ENCODE data around the gene FARSA.
"Not testable (repeated sequence)": the region's sequence is repeated elsewhere in the genome, so short reads cannot be mapped to it uniquely, and the experiment has no call there.

The FARSA gene

DNA sequence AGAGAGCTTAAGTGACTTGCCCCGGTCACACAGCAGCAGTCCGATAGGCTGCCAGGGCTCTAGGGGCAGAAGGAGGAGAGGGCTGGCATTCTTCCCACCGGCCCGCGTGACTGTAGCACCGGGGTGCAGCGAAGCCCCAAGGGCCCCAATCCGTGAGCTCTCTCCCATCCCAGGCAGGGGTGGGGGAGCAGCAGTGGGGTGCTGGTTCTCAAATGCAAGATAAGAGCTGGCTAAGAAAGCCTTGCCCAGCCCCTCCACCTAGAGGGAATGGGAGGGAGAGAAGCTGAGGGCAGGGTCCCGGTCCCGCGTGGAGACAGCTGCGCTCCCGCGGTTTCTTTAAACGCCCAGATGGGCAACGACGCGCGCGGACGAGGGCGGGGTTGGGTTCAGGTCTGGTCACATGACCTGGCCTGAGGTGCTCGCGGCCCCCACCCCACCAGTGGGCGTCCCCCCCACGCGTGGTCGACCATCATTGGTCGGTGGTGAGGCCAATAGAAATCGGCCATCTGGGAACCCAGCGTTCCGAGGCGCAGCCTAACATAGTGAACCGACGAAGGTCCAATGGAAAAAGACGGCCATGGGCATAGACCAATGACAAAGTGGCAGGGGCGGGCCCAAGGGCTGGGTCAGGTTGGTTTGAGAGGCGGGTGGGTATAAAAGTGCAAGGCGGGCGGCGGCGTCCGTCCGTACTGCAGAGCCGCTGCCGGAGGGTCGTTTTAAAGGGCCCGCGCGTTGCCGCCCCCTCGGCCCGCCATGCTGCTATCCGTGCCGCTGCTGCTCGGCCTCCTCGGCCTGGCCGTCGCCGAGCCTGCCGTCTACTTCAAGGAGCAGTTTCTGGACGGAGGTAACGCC is 4.6 kb upstream of the FARSA start, which contains the start of gene CALR:
TSS of gene CALR (plus strand) at position 683 of the 852 bp plus-strand sequence. CDS start at position 754, 71 bp downstream.
- DNase-seq (ENCODE audit: low read depth in 2 of 2): peak; percentile 99

DNA sequence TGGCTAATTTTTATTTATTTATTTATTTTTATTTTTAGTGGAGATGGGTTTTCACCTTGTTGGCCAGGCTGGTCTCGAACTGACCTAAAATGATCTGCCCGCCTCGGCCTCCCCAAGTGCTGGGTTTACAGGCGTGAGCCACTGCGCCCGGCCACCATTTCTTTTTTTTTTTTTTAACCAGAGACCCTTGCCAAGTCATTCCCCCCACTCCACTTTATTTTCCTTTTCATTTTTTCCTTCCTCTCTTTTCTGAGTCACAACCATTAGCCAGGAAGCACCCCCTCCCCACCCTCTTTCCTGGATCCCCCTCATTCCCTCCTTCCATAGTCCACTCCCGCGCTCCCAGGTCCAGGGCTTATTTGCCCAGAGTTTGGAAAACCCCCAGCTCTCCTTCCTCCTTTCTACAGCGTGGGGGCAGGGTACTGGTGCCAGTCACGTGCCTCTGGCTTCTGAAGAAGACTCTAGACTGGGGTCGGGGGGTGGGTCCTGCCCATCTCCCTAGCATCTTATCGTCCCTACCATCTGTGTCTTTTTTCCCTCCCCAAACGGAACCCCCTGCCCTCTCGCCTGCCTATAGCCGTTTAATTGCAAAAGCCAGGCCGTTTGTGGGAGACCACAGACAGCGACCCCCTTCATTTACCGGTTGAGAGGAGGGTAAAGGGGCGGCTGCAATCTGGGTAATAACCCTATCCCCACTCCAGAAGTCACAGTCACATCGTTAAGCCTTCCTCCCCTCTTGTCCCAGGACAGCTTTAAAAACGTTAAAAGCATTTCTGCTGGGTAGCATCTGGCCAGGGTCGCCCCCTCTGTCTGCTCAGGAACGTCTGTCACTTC is 3.8 kb upstream of the FARSA start:
- no peak for DNase-seq (ENCODE audit: low read depth in 2 of 2)

DNA sequence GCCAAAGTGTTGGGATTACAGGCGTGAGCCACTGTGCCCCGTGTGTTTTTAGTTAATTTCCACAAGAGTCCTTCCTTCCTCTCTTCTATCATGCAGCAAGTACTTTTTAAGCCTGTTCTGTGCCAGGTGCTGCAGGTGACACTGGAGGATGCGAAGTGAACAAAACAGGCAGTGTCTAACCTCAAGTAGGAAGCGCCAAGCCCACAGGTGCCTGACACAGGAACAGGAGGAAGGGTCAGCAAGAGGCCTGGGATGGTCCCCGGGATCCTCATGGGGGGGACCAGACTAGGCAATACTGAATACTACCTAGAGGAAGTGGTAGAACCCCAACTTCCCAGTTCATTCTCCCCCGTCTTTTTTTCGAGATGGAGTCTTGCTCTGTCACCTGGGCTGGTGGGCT is 3.1 kb upstream of the FARSA start:
- DNase-seq (ENCODE audit: low read depth in 2 of 2): no peak

DNA sequence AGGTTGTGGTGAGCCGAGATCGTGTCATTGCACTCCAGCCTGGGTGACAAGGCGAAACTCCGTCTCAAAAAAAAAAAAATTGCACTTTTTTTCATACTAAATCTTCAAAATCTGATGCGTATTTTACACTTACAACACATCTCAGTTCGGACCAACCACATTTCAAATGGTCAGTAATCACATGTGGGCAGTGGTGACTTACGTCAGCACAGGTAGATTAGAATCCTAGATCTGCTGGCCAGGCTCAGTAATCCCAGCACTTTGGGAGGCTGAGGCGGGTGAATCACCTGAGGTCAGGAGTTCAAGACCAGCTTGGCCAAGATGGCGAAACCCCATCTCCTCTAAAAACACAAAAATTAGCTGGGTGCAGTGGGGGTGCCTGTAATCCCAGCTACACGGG is 1.6 kb upstream of the FARSA start:
- no peak for DNase-seq (ENCODE audit: low read depth in 2 of 2)

DNA sequence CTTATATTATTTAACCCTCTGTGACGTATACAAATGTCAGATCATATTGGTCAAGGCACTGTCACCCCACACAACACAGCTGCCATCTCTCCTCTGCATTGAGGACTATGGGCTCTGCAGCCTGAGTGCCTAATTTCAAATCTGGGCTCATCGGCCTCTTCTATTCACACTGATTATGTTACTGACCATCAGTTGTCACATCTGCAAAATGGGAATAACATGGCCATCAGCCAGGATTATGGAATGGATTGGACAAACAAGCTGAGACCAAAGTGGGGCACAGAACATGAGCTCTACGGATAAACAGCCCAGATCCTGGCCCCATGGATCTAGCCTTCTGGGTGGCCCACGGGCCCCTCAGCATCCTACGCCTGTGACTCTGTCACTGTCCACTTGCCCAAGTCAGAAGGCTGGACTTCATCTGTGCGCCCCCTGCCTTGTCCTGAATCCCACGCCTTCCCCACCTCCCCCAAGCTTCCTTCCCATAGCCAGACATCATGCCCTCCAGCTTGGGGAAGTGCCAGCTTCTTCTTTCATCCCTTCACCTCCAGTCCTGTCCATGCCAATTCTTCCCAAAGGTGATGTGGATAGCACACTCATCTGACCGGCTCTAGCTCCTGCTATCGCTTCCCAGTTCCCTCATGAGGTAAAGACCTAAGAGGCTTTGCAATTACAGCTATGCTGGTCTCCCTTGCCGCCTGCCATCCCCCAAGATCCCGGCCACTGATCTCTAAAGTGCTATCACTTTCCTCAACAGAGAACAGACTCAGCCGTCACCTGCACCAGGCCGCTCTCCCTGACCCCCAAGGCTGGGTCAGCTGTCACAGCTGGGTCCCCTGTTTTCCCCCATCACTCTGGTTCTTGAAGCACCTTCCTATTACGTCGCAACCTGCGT is 872 bp downstream of the FARSA start:
- no peak for DNase-seq (ENCODE audit: low read depth in 2 of 2)

DNA sequence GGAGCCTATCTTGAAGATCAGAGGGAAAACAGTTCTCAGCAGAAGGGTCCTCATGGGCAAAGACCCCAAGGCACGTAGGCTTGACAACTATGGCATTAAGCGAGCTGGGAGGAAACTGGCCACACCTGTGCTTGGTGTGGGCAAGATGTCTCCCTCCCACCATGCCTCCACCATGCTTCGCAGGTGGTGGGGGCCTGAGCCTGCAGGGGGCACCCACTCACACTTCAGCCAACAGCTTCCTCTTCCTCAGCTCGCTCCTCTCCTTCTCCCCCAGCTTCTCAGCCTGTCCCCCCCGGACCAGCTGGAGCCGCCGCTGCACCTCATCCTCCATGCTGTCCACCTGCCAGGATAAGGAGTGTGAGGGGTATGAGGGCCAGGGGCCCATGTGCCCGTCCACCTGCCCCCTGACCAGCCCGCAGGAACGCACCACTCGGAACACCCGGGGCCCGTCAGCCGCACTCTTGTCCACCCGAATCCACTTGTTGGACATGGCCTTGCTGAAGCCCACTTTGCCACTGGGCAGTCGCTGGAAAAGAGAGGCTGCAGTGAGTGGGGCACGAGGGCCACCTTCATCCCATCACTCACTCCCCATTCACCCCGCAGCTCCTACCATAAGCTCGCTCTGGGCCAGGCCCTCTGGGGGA is 3.4 kb downstream of the FARSA start:
- no peak for DNase-seq (ENCODE audit: low read depth in 2 of 2)

DNA sequence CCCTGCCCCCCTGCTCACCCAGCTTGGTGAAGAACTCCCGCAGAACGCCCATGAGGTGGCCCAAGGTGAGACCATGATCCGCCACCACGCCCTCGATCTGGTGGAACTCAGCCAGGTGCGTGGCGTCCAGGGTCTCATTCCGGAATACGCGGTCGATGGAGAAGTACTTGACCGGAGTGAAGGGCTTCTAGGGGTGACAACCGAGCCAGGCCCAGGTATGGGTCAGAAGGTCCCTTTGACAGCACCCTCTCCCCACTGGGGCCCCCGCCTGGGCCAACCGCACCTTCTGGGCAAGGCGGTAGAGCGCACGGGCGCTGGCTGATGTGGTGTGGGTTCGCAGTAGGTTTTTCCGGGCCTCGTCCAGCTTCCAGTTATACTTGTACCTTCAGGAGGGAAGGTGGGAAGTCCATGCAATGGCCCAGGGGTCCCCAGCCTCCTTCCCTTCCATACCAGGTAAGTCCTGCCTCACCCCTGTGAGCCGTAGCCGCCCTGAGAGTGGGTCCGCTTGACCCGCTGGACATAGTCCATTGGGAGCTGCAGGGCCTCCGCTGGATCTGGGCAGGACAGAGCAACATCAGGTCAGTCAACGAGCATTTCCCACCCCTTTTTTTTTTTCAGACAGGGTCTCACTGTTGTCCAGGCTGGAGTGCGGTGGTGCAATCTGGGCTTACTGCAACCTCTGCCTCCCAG is 8.7 kb downstream of the FARSA start:
- no peak for DNase-seq (ENCODE audit: low read depth in 2 of 2)

DNA sequence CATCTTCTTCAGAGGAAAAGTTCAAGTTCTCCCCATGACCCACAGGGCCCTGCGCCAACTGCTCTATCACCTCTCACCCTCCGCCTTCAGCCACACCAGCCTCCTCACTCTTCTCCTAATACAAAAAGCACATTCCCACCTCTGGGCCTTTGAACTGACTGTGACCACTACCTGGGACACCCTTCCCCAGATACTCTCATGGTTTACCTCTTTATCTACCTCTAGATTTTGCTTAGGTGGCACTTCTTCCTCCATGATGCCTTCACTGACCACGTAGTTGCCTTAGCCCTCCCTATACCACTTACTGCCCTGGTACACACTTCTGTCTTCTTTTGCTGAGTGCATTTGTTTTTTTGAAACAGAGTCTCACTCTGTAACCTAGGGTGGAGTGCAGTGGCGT is 10.6 kb downstream of the FARSA start:
- no peak for DNase-seq (ENCODE audit: low read depth in 2 of 2)

DNA sequence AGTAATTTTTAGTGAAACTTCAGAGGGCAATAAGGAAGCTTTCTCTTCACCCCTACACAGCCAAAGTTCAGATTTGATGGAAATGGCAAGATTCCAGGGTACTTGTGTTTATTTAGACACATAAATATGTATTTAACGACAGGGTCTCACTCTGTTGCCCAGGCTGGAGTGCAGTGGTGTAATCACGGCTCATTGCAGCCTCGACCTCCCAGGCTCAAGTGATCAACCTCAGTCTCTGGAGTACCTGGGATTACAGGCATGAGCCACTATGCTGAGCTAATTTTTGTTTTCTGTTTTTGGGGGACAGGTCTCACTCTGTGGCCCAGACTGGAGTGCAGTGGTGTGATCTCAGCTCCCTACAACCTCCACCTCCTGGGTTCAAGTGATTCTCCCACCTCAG is 12.5 kb downstream of the FARSA start:
- no peak for DNase-seq (ENCODE audit: low read depth in 2 of 2)

DNA sequence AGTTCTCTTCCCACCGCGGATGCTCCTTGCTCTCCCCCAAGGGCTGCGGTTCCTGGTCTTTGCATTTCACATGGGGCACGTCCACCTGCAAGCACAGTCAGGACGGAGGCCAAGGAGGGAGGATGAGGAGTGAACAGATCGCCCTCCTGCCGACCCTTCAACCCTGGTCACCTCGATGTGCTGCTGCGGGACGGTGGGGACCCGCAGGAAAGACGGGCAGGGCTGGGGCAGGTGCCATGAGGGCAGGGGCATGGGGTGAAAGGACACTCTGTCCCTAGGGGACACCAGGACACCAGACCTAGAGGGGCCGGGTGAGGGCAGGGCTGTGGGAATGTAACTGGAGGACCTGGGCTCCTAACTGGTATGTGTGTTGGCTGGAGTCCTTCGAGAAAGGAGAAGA is 15.3 kb downstream of the FARSA start:
- no peak for DNase-seq (ENCODE audit: low read depth in 2 of 2)

DNA sequence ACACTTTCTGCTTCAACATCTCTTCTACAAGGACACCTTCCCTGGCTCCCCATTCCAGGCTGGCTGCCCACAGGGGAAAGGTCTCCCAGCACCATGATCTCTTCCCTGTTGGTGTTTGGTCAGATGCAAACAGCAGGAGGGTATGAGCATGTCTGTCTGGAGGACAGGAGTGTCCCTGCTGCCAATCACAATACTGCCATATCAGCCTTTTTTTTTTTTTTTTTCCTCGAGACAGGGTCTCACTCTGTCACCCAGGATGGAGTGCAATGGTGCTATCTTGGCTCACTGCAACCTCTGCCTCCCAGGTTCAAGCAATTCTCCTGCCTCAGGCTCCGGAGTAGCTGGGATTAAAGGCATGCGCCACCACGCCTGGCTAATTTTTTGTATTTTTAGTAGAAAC is 17.7 kb downstream of the FARSA start:
- DNase-seq (ENCODE audit: low read depth in 2 of 2): not testable (repeated sequence)

DNA sequence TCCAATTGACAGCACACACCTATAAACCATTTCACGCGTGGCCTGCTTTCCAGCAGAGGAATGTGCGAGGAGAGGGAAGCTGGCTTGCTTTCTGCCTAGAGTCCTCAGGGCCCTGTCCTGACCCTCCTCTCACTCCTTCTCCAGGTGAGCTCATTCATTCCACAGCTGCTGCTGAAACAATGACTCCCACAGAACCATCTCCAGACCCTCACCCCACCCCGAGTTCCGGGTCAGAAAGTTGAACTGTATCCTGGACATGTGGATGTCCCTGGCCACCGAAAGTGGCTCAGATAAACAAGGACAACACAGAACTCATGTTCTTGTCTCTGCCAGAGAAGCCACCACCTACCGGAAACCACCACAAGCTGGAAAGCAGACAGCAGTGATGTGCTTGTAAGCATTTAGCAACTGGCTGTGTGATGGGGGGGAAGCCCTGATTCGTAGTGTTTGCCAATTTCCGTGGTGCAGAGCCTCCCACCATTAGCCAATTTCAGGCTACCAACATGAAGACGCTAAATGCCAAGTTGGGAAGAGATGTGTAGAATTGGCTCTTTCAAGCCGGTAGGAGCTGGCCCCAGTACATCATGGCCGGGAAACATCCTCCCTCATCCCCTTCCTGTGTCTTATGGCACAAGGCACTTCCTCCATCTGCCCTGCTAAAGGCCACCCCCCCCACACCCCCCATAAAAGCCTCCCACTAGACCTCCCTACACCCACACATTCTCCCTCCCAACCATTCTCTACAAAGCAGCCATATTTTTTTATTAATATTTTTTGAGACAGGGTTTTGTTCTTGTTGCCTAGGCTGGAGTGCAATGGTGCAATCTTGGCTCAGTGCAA is 19.4 kb downstream of the FARSA start:
- peak in 1 of 2 donors; percentile 19 for DNase-seq (ENCODE audit: low read depth in 2 of 2)

DNA sequence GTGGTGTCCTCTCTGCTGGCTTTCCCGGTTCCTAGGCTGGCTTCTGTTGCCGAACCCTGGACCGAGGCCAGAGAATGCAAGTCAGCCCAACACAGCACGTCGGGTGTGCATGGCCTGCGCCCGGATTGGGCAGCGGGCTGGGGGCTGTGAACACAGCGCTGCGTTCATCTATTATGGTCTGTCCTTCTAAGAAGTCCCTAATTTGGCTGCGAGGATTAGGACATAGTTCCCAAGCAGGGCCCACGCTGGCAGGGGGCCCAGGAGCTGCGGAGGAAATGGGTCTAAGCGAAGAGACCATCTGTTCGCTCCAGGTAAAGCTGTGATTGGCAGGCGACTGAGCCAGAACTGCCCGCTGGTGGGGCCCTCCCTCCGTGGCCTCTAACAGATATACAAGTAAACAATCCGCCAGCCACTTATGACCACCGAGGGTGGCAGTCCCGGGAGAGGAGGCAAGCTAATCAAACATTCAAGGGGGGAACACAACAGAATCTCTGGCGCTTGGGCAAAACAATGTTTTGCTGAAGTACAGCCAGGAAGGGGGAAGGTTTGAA is 20.4 kb downstream of the FARSA start:
- no peak for DNase-seq (ENCODE audit: low read depth in 2 of 2)

DNA sequence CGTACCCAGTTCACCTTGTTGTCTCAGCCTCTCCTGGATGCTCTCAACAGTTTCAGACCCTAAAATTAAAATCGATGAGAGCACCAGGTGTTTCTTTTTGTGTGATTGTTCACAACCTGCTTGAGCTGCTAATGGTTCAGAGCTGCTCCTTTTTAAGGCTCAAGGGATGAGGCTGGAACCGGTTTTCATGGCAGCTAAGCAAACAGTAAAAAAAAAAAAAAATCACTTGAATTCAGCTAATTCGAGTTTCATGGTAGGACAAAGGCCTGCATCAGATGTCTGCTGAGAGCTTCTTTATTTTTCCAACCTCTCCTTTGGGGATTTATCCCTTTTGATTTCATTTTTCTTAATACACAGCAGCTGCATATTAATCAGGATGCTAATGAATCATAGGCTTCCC is 20.9 kb downstream of the FARSA start:
- DNase-seq (ENCODE audit: low read depth in 2 of 2): no peak

DNA sequence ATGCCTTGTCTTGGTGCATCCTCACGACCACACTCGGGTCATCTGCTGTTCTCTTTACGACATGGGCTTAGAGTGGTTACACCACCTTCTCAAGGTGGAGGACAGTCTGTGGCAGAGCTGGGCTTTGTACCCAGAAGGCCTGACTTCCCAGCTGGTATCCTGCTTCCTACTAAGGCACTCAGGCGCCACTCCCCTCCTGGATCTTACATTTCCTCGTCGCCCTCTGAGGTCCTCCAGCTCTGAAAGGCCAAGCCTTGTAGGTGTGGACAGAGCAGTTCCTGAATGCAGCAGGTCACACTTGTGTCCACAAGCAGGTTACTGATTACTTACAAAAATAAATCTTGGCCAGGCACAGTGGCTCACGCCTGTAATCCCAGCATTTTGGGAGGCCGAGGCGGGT is 26.3 kb downstream of the FARSA start:
- DNase-seq (ENCODE audit: low read depth in 2 of 2): no peak

DNA sequence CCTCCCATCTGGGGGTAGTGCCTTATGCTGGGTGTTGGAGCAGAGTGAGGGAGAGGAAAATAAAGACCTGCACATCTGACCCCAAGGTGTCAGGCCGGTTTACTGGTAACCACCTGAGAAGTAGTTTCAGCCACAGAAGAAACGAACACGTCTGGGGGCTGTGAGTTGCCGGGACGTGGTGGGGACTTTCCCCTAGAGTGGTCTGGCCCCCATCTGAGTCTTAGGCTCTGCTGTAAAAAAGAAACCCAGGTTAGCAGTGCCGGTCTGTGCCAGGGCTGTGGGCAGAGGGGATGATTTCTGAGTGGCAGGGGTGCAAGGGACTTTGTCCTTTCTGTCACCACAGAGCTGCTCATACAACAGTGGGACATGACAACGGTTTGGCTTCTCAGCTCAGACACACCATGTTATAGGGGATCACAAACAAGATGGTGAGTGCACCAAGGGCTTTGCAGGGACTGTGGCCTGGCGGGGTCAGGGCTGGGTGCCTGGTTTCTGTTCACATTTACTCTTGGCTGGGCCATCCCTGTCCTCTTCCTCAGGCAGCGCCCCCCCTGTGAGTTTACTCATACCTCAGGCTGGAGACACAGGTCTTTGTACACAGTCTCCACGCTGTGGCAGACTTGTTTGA is 33.5 kb downstream of the FARSA start:
- no peak for DNase-seq (ENCODE audit: low read depth in 2 of 2)

DNA sequence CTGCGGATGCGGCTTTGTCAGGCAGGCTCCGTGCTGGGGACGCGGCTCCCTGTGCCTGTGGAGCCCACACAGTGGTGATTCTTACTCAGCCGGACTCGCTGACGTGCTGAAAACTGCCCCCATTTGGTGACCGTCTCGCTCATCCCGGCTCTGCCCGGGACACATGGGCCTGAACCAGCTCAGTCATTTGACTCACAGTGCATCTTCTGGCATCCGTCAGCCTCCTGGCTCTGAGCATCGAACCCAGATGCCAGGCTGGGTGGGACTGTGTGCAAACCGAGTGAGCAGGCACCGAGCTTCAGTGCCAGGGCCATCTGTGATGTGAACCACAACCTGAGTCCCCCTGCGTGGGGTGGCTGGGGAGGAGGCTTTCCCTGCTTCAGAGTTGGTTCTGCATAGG is 37.1 kb downstream of the FARSA start:
- DNase-seq (ENCODE audit: low read depth in 2 of 2): no peak

DNA sequence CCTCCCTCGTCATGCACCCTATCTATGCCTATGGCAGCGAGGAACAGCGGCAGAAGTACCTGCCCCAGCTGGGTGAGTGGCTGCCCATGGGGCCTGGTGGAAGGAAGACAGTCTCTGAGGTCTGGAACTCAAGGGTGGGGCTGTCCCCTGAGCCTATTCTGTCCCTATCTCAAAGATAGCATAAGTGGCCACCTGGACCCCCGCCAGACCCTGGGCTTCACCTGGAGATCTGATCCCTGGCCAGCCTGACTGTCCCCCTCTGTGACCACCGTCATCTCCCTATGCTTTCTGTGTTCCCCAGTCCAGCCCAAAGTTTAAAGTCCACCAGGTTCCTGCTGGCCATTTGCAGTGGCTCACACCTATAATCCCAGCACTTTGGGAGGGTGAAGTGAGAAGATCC is 39.9 kb downstream of the FARSA start:
- DNase-seq (ENCODE audit: low read depth in 2 of 2): no peak

DNA sequence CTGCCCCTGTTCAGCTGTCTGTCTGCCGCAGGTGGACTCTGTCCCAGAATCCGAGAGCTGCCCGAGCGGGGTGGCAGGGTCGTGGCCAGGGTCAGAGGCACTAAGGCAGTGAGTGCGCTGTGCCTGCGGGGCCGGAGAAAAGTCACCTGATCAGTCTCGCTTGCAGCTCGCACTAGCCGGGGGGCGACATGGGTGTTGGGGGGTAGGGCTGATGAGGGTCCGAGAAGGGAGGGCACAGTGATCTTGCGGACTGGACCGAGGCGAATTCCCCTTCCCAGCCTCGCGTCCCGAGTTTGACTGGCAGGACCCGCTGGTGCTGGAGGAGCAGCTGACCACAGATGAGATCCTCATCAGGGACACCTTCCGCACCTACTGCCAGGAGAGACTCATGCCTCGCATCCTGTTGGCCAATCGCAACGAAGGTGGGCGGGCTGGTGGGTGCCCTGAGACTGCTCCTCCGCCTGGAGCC is 41.9 kb downstream of the FARSA start:
- DNase-seq (ENCODE audit: low read depth in 2 of 2): no peak
